ENCODE data around the gene CPTP. TPM values are rescaled to one million over a fixed set of nuclear protein-coding genes. Genes with fewer than 3 reads are reported as not detected.

Gene CPTP
- total RNA-seq, 1 donor from 2014 or later: 20.4 TPM

DNA sequence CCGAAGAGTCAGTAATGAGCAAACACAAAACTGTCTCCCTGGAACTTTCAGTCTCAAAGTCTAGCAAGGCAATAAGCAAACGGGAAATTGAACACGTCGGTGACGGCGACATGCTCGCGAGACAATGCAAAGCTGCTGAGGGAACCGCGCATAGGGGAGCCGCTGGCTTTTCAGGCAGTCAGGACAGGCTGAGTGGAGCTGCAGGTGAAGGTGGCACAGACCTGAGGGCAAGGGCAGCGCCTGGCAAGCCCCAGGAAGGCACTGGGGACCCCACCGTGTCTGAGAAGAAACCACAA, 5.0 kb upstream of the CPTP start:
- DNase-seq (ENCODE audit: low read depth): no peak

DNA sequence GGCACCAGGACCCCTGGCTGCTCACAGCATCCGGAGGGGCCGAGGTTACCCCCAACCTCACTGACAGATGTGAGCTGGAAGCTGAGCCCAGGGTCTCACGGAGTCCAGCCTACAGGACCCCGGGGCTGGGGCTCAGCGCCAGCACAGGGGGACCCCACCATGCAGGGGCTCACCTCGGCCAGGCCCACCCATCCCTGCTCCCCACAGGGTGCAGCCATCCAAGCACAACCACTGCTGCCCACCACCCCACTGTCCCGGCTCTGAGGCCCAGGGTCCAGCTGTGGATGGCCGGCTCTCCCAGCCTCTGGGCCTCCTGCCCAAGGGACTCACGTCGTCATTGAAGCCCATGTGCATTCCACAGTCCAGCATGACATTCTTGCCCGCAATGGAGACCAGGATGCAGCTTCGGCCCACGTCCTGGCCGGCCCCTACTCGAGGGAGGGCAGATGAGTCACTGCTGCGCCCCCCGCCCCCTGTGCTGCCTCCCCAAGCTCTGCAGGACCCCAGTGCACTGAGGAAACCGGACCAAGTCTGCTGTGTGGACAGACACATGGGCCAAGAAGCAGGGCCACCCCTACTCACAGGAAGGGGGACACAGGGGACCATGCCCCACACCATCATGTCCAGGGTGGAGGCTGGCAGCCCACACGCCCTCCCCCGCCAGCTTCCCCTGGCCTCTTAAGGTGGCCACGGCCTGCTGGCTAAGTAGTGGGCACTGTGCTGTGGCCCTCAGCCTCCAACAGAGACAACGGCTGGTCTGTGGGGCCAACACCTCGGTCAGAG, 3.7 kb upstream of the CPTP start:
- DNase-seq (ENCODE audit: low read depth): no peak

- DNase-seq (ENCODE audit: low read depth): no peak
Observed at GRCh38 chr1:1321477-1321876, 3.1 kb upstream of the CPTP start.

DNA sequence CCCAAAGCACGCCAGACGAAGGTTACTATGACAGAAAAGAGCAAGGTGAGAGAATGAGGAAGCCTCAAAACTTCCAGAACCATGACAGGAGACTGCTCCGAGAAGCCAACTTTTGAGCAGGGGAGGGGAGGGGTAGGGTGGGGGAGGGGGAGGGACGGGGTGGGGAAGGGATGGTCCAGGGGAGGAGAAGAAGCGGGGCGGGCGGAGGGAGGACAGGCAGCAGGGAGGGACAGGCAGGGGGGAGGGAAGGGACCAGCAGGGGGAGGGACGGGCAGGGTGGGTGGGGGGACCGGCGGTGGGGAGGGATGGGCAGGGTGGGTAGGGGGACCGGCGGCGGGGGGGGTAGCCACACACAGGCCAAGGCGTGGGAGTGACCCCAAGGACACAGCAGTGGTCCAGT, 2.2 kb upstream of the CPTP start:
- DNase-seq (ENCODE audit: low read depth): no peak

- no peak for DNase-seq (ENCODE audit: low read depth)
Observed at GRCh38 chr1:1322952-1323351, 1.6 kb upstream of the CPTP start.

DNA sequence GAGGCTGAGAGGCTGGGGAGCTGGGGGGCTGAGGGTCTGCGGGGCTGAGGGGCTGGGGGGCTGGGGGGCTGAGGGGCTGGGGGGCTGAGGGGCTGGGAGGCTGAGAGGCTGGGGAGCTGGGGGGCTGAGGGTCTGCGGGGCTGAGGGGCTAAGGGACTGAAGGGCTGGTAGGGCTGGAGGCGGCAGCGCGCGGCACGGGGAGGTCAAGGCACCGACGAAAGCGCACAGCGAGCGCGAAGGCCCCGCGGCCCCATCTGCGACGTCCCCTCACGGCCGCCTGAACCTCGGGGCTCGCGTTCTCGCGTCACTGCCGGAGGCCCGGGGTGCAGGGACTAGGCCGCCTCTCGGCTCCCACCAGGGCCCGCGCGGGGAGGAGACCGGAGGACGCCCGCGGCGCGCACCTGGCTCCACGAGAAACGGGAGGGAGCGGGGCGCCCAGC, 498 bp upstream of the CPTP start:
- DNase-seq (ENCODE audit: low read depth): no peak

DNA sequence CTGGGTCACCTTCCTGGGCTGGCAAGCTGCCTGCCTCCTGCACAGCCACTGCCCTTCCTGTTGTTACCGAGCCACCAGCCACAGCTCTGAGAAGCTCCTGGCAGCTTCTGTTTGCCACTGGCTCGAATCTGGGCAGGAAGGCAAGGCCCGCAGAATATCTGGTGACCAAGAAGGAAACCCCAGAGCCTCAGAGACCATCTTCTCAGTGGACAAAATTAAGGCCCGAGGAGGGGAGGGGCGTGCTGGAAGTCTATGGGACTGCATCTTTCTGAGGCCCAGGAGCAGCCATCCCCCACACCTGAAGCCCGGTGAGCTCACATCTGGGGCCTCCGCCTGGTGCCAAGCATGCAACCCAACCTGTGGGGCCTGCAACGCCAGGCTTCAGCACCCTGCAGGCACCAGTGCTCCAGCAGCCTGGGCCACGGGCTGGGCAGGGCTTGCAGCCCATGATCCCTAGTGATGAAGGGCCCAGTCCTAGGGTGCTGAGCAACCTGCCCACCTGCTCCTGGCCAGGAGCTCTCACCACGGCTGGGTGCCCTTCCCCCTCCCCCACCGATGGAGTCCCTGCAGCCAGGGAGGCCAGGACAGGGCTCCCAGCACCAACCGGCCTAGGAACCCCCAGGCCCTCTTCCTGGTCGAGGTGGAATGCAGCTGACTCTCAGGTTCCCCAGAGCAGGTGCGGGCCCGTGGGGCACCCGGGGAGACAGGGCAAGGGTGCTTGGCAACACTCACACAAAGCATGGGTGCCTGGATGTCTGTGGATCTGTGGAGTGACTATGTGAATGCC, 879 bp downstream of the CPTP start:
- no peak for DNase-seq (ENCODE audit: low read depth)

GRCh38 chr1:1326075-1326605, 1.5 kb downstream of the CPTP start:
- DNase-seq (ENCODE audit: low read depth): no peak

DNA sequence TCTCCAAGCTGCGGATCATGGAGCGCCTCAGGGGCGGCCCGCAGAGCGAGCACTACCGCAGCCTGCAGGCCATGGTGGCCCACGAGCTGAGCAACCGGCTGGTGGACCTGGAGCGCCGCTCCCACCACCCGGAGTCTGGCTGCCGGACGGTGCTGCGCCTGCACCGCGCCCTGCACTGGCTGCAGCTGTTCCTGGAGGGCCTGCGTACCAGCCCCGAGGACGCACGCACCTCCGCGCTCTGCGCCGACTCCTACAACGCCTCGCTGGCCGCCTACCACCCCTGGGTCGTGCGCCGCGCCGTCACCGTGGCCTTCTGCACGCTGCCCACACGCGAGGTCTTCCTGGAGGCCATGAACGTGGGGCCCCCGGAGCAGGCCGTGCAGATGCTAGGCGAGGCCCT, 2.7 kb downstream of the CPTP start:
- DNase-seq (ENCODE audit: low read depth): no peak

- no peak for DNase-seq (ENCODE audit: low read depth)
Observed at GRCh38 chr1:1328254-1328653, 3.7 kb downstream of the CPTP start.

GRCh38 chr1:1329304-1330210, 5.0 kb downstream of the CPTP start:
- DNase-seq (ENCODE audit: low read depth): no peak

DNA sequence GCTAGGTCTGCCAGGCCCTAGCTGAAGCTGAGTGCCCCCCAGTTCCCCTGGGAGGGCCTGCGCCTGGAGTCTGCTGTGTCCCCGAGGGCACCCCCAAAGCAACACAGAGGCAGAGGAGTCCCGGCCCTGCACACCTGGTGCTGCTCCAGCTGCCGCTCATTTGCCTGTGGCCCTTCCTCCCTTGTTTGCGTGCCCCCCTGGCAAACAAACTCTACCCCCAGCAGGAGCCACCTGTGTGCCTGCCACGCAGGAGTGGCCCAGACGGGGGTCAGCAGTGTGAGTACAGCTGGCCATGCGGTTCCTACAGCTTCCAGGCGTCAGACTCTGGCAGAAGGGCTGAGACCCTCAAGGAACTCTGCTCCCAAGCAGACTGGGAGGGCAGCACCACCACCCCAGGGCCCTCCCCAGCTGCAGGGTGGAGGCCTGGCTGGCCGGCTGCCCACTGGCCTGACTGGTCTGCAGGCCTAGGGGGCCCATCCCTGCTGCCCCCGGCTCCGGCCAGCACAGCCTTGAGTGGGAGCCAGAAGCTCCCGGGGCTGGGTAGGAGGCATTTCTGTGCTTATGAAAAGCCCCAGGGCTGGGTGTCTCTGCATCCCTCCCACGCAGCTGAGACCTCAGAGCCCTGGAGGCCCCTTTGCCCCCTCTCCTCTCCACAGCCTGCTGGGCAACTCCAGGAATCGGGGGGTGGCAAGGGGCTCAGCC, 5.9 kb downstream of the CPTP start:
- no peak for DNase-seq (ENCODE audit: low read depth)

DNA sequence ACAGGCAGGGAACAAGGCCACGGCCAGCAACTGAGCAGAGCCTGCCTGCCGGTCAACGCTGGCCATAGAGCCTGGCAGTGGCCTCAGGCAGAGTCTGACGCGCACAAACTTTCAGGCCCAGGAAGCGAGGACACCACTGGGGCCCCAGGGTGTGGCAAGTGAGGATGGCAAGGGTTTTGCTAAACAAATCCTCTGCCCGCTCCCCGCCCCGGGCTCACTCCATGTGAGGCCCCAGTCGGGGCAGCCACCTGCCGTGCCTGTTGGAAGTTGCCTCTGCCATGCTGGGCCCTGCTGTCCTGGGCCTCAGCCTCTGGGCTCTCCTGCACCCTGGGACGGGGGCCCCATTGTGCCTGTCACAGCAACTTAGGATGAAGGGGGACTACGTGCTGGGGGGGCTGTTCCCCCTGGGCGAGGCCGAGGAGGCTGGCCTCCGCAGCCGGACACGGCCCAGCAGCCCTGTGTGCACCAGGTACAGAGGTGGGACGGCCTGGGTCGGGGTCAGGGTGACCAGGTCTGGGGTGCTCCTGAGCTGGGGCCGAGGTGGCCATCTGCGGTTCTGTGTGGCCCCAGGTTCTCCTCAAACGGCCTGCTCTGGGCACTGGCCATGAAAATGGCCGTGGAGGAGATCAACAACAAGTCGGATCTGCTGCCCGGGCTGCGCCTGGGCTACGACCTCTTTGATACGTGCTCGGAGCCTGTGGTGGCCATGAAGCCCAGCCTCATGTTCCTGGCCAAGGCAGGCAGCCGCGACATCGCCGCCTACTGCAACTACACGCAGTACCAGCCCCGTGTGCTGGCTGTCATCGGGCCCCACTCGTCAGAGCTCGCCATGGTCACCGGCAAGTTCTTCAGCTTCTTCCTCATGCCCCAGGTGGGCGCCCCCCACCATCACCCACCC, 6.7 kb downstream of the CPTP start, which contains the start of gene TAS1R3:
Gene TAS1R3, plus strand, starts transcription at position 213 of the 898 bp plus-strand sequence. Its CDS starts 66 bp downstream, at position 279.
- DNase-seq (ENCODE audit: low read depth): no peak

- DNase-seq (ENCODE audit: low read depth): no peak
Observed at GRCh38 chr1:1332031-1332755, 7.6 kb downstream of the CPTP start.

DNA sequence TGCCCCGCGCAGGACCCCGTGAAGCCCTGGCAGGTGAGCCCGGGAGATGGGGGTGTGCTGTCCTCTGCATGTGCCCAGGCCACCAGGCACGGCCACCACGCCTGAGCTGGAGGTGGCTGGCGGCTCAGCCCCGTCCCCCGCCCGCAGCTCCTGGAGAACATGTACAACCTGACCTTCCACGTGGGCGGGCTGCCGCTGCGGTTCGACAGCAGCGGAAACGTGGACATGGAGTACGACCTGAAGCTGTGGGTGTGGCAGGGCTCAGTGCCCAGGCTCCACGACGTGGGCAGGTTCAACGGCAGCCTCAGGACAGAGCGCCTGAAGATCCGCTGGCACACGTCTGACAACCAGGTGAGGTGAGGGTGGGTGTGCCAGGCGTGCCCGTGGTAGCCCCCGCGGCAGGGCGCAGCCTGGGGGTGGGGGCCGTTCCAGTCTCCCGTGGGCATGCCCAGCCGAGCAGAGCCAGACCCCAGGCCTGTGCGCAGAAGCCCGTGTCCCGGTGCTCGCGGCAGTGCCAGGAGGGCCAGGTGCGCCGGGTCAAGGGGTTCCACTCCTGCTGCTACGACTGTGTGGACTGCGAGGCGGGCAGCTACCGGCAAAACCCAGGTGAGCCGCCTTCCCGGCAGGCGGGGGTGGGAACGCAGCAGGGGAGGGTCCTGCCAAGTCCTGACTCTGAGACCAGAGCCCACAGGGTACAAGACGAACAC, 8.3 kb downstream of the CPTP start:
- no peak for DNase-seq (ENCODE audit: low read depth)

DNA sequence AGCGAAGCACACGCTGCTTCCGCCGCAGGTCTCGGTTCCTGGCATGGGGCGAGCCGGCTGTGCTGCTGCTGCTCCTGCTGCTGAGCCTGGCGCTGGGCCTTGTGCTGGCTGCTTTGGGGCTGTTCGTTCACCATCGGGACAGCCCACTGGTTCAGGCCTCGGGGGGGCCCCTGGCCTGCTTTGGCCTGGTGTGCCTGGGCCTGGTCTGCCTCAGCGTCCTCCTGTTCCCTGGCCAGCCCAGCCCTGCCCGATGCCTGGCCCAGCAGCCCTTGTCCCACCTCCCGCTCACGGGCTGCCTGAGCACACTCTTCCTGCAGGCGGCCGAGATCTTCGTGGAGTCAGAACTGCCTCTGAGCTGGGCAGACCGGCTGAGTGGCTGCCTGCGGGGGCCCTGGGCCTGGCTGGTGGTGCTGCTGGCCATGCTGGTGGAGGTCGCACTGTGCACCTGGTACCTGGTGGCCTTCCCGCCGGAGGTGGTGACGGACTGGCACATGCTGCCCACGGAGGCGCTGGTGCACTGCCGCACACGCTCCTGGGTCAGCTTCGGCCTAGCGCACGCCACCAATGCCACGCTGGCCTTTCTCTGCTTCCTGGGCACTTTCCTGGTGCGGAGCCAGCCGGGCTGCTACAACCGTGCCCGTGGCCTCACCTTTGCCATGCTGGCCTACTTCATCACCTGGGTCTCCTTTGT, 9.1 kb downstream of the CPTP start:
- DNase-seq (ENCODE audit: low read depth): no peak

- no peak for DNase-seq (ENCODE audit: low read depth)
Observed at GRCh38 chr1:1334835-1335234, 10.2 kb downstream of the CPTP start.

DNA sequence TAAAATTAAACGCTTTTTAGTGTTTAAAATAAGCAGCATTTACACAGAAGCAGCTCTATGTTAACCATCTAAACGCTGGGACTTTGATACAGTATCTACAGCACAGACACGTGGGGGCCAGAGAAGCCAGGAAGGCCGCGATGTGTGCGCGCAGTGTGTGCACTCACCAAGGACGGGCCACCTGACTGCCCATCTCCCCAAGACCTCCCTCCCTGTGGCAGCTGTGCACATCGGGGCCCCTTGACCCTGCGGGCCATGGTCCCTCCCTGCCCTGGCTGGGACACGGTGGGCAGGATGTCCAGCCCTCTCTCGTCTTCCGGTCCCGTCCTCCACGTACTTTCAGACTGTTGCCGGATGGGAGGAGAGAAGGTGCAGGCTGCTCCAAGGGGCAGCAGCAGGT, 10.7 kb downstream of the CPTP start:
- DNase-seq (ENCODE audit: low read depth): no peak
